CD4-positive, CD25-positive, alpha-beta regulatory T cell (primary cell): ENCODE results near the gene BCAS1. TPM values are rescaled to one million over a fixed set of nuclear protein-coding genes. Genes with fewer than 3 reads are reported as not detected.
A peak's percentile ranks its signal among the peaks of the same experiment; 100 is the strongest.

ENCODE experiments used
- ATAC-seq, 2 donors: fragments of 150-1000 bp; cut with Tn5 transposase; one replicate each; pipeline ENCODE4 v1.10.0; 2021; ENCODE audit warnings: low read depth in 2 of 2, moderate number of reproducible peaks in 2 of 2, moderate library complexity in 1 of 2
- DNase-seq, 3 donors: peaks; one replicate each; pipeline versions ENCODE4 v3.0.0 to v3.0.0-alpha.2; 2012 to 2022; ENCODE audit warnings: mixed read lengths in 1 of 3
- H3K27ac ChIP-seq: one replicate; pipeline ENCODE4 v1.7.0; 2013; ENCODE audit warnings: mild to moderate bottlenecking, low read length; ENCODE audit not compliant: insufficient read depth, poor library complexity, severe bottlenecking
- H3K27me3 ChIP-seq: one replicate; pipeline ENCODE4 v1.7.0; 2013; ENCODE audit warnings: low read length; ENCODE audit not compliant: control insufficient read depth, insufficient read depth
- H3K36me3 ChIP-seq: one replicate; pipeline ENCODE4 v1.7.0; 2013; ENCODE audit warnings: mild to moderate bottlenecking, low read length, moderate library complexity; ENCODE audit not compliant: control insufficient read depth, insufficient read depth
- H3K4me1 ChIP-seq: 2 replicates; pipeline ENCODE4 v1.7.0; 2013; ENCODE audit warnings: mild to moderate bottlenecking, low read length; ENCODE audit not compliant: insufficient read depth, control insufficient read depth, poor library complexity, severe bottlenecking
- H3K4me3 ChIP-seq: one replicate; pipeline ENCODE4 v1.7.0; 2013; ENCODE audit warnings: low read depth, mild to moderate bottlenecking, low read length, moderate library complexity
- H3K9me3 ChIP-seq, 2 experiments: 1 replicate in 1 of 2; 2 replicates in 1 of 2; pipeline ENCODE4 v1.7.0; 2013; ENCODE audit warnings: low read length in 2 of 2, mild to moderate bottlenecking in 1 of 2, moderate library complexity in 1 of 2; ENCODE audit not compliant: control insufficient read depth in 2 of 2
- H3K27ac Mint-ChIP-seq, 3 donors: one replicate each; pipeline ENCODE4 v1.8.0; 2020 to 2022; ENCODE audit warnings: mild to moderate bottlenecking in 3 of 3, mixed read lengths in 3 of 3, moderate library complexity in 2 of 3
- H3K27me3 Mint-ChIP-seq: one replicate; pipeline ENCODE4 v1.8.0; 2022; ENCODE audit warnings: mild to moderate bottlenecking, mixed read lengths
- H3K36me3 Mint-ChIP-seq: one replicate; pipeline ENCODE4 v1.8.0; 2020; ENCODE audit warnings: mixed read lengths
- H3K4me1 Mint-ChIP-seq, 4 donors: one replicate each; pipeline ENCODE4 v1.8.0; 2020 to 2022; ENCODE audit warnings: mixed read lengths in 4 of 4, mild to moderate bottlenecking in 1 of 4
- H3K4me3 Mint-ChIP-seq, 4 donors: one replicate each; pipeline ENCODE4 v1.8.0; 2020 to 2022; ENCODE audit warnings: mild to moderate bottlenecking in 4 of 4, mixed read lengths in 4 of 4, moderate library complexity in 3 of 4
- H3K9me3 Mint-ChIP-seq, 7 donors: one replicate each; pipeline ENCODE4 v1.8.0; 2020 to 2022; ENCODE audit warnings: mixed read lengths in 7 of 7, mild to moderate bottlenecking in 3 of 7, moderate library complexity in 2 of 7
- polyA plus RNA-seq, 4 donors: library from polyadenylated mRNA; unstranded; fragments of 300-500 nt; fragmentation: Illumina TruSeq; gene quantifications; one replicate each; pipeline ENCODE4 v1.2.3, GENCODE V29; 2021
- total RNA-seq: library from RNA; stranded (reverse); gene quantifications from one replicate; pipeline ENCODE4 v1.2.3, GENCODE V29; 2022

The BCAS1 gene
- total and polyA plus RNA-seq, 5 donors from 2014 or later, result 0.81 to 17.3 (median 12.9) TPM

GRCh38 chr20:54100563-54100962 lies 30.2 kb upstream of the BCAS1 start:
- H3K27ac ChIP-seq, result no peak overlapping the region
- no peak for ATAC-seq

GRCh38 chr20:54099894-54100293 lies 29.5 kb upstream of the BCAS1 start:
- Histone ChIP-seq H3K27me3 (peaks cover 2% of the 10 kb centered on the region), H3K9me3 (no peaks in the 10 kb centered on the region), H3K27ac (no peak overlapping the region), H3K4me3 (no peak overlapping the region), H3K4me1 (no peaks in the 10 kb centered on the region), H3K36me3 (no peaks in the 10 kb centered on the region)
- Mint-ChIP-seq H3K4me3 (no peak overlapping the region), H3K4me1 (peaks cover 2 to 8% (median 3%) of the 10 kb centered on the region in 4 donors), H3K36me3 (no peaks in the 10 kb centered on the region), H3K27me3 (peaks cover 18% of the 10 kb centered on the region), H3K27ac (peak overlapping the region in 1 of 3 donors; percentile 44), H3K9me3 (peaks cover 0 to 1% (median 0%) of the 10 kb centered on the region in 7 donors)
- ATAC-seq (no peak), DNase-seq (no peak)

More at GRCh38 chr20:54100563-54100962, 30.2 kb upstream of the BCAS1 start:
- Mint-ChIP-seq H3K9me3 (peaks cover 0 to 1% (median 0%) of the 10 kb centered on the region in 7 donors), H3K27ac (no peak overlapping the region), H3K36me3 (no peaks in the 10 kb centered on the region), H3K4me3 (no peak overlapping the region), H3K4me1 (peaks cover 2 to 8% (median 3%) of the 10 kb centered on the region in 4 donors), H3K27me3 (peaks cover 18% of the 10 kb centered on the region)
- Histone ChIP-seq H3K36me3 (no peaks in the 10 kb centered on the region), H3K27me3 (peaks cover 4% of the 10 kb centered on the region), H3K9me3 (no peaks in the 10 kb centered on the region), H3K4me3 (no peak overlapping the region), H3K4me1 (no peaks in the 10 kb centered on the region)
- DNase-seq, result no peak

- peaks cover 18% of the 10 kb centered on the region for H3K27me3 Mint-ChIP-seq
- Histone ChIP-seq H3K4me1 (no peaks in the 10 kb centered on the region), H3K4me3 (no peak overlapping the region), H3K9me3 (no peaks in the 10 kb centered on the region), H3K27ac (no peak overlapping the region), H3K27me3 (peaks cover 4% of the 10 kb centered on the region), H3K36me3 (no peaks in the 10 kb centered on the region)
- no peaks in the 10 kb centered on the region for H3K9me3 Mint-ChIP-seq
- peaks cover 0 to 8% (median 2%) of the 10 kb centered on the region in 4 donors for H3K4me1 Mint-ChIP-seq
- H3K4me3 Mint-ChIP-seq, result no peak overlapping the region
- no peak overlapping the region for H3K27ac Mint-ChIP-seq
- no peaks in the 10 kb centered on the region for H3K36me3 Mint-ChIP-seq
- DNase-seq, result no peak
- no peak for ATAC-seq
These were observed 27.7 kb upstream of the BCAS1 start for GRCh38 chr20:54098047-54098446.

GRCh38 chr20:54097236-54097529 lies 26.8 kb upstream of the BCAS1 start:
- H3K36me3 Mint-ChIP-seq, result no peaks in the 10 kb centered on the region
- peaks cover 0 to 8% (median 2%) of the 10 kb centered on the region in 4 donors for H3K4me1 Mint-ChIP-seq
- H3K4me3 Mint-ChIP-seq, result no peak overlapping the region
- H3K9me3 Mint-ChIP-seq, result no peaks in the 10 kb centered on the region
- no peak overlapping the region for H3K27ac Mint-ChIP-seq
- H3K27ac ChIP-seq, result no peak overlapping the region
- H3K27me3 Mint-ChIP-seq, result peaks cover 18% of the 10 kb centered on the region
- H3K9me3 ChIP-seq, result no peaks in the 10 kb centered on the region
- no peaks in the 10 kb centered on the region for H3K36me3 ChIP-seq
- no peak for ATAC-seq
- no peak for DNase-seq
- no peak overlapping the region for H3K4me3 ChIP-seq
- H3K27me3 ChIP-seq, result peaks cover 3% of the 10 kb centered on the region
- no peaks in the 10 kb centered on the region for H3K4me1 ChIP-seq

- Histone ChIP-seq H3K9me3 (no peaks in the 10 kb centered on the region), H3K4me1 (no peaks in the 10 kb centered on the region), H3K27ac (no peak overlapping the region), H3K4me3 (no peak overlapping the region), H3K36me3 (no peaks in the 10 kb centered on the region), H3K27me3 (peaks cover 3% of the 10 kb centered on the region)
- DNase-seq, result no peak
- peaks cover 0 to 8% (median 2%) of the 10 kb centered on the region in 4 donors for H3K4me1 Mint-ChIP-seq
- H3K9me3 Mint-ChIP-seq, result no peaks in the 10 kb centered on the region
- ATAC-seq, result no peak
- peaks cover 18% of the 10 kb centered on the region for H3K27me3 Mint-ChIP-seq
- no peak overlapping the region for H3K27ac Mint-ChIP-seq
- no peak overlapping the region for H3K4me3 Mint-ChIP-seq
- no peaks in the 10 kb centered on the region for H3K36me3 Mint-ChIP-seq
These were observed 25.4 kb upstream of the BCAS1 start for GRCh38 chr20:54095824-54096223.

- Histone ChIP-seq H3K36me3 (no peaks in the 10 kb centered on the region), H3K4me3 (no peak overlapping the region), H3K4me1 (no peaks in the 10 kb centered on the region), H3K9me3 (no peaks in the 10 kb centered on the region), H3K27me3 (peaks cover 3% of the 10 kb centered on the region), H3K27ac (no peak overlapping the region)
- Mint-ChIP-seq H3K27me3 (peaks cover 18% of the 10 kb centered on the region), H3K4me1 (peaks cover 0 to 8% (median 2%) of the 10 kb centered on the region in 4 donors), H3K27ac (no peak overlapping the region), H3K9me3 (no peaks in the 10 kb centered on the region), H3K36me3 (no peaks in the 10 kb centered on the region), H3K4me3 (no peak overlapping the region)
- no peak for ATAC-seq
- DNase-seq, result no peak
These were observed 23.8 kb upstream of the BCAS1 start for GRCh38 chr20:54094268-54094580.

GRCh38 chr20:54093423-54094267 lies 23.3 kb upstream of the BCAS1 start:
- Mint-ChIP-seq H3K4me3 (no peak overlapping the region), H3K27ac (no peak overlapping the region), H3K27me3 (peaks cover 18% of the 10 kb centered on the region), H3K4me1 (peaks cover 0 to 8% (median 2%) of the 10 kb centered on the region in 4 donors), H3K36me3 (no peaks in the 10 kb centered on the region), H3K9me3 (no peaks in the 10 kb centered on the region)
- Histone ChIP-seq H3K27ac (no peak overlapping the region), H3K4me3 (no peak overlapping the region), H3K4me1 (no peaks in the 10 kb centered on the region), H3K27me3 (peaks cover 3% of the 10 kb centered on the region), H3K9me3 (no peaks in the 10 kb centered on the region), H3K36me3 (no peaks in the 10 kb centered on the region)
- DNase-seq, result no peak
- ATAC-seq, result no peak

GRCh38 chr20:54092021-54092420 lies 21.6 kb upstream of the BCAS1 start:
- Histone ChIP-seq H3K27me3 (peaks cover 3% of the 10 kb centered on the region), H3K27ac (no peak overlapping the region), H3K4me3 (no peak overlapping the region), H3K36me3 (no peaks in the 10 kb centered on the region), H3K4me1 (no peaks in the 10 kb centered on the region), H3K9me3 (no peaks in the 10 kb centered on the region)
- no peak for ATAC-seq
- Mint-ChIP-seq H3K4me3 (no peak overlapping the region), H3K36me3 (no peaks in the 10 kb centered on the region), H3K27ac (no peak overlapping the region), H3K9me3 (no peaks in the 10 kb centered on the region), H3K27me3 (peaks cover 7% of the 10 kb centered on the region), H3K4me1 (peaks cover 0 to 7% (median 2%) of the 10 kb centered on the region in 4 donors)
- DNase-seq, result no peak
